Inflammatory macrophage treated with lipopolysaccharide for 1 hour (primary cell): Measurements from ENCODE around the gene MOV10L1.

Source experiments
- DNase-seq, 2 donors: peaks; one replicate each; pipeline ENCODE4 v3.0.0-alpha.2; 2020 to 2022

The MOV10L1 gene

GRCh38 chr22:50089682-50090411 is at the start of gene MOV10L1:
TSS of gene MOV10L1 (plus strand) at chr22:50090006. CDS start at chr22:50090089, 83 bp downstream.
- DNase-seq: peak; percentile 28 to 74

DNA sequence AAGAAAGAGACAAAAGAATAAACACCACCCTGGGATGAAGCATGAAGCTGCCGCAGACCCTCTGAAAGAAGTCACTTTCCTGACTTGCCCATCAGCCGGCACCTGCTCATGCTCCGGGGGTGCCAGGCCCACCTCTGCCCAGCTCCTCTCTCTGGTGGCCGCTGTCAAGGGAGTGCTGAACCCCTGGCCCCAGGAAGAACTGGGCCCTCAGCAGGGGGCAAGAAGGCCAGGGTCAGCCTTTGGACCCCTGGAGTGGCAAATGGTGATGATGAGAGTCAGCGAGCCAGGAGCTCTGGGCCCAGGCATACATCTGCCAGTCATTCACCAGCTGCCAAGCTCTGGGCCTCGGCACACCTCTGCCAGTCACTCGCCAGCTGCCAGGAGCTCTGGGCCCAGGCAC is 49.1 kb upstream of the MOV10L1 start:
- DNase-seq: no peak

DNA sequence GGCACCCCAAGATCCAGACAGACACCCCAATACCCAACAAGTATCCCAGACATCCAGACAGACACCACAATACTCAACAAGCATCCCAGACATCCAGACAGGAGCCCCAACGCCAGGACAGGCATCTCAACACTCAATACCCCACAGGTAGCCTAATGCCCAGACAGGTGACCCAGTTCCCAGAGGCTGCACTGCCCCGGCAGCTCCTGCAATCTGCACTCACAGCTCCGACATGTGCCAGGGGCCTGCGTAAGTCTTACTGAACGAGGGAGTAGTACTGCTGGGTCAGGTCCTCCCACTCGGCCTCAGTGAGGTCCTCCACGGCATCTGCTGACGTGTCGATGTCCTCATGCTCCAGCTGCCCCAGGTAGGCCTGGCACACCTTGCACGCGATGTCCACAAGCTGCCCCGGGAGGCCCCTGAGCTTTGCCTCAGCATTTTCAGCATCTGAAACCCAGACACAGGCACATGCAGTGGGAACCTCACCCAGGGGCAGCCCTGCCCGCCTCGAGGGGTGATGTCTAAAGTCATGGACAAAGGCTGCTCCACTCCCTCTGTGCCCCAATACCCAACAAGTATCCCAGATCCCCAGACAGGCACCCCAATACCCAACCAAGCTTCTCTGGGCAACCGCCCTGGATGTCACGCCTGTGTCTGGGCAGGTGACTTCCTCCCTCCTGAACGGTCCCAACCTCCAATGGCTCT is 48.3 kb upstream of the MOV10L1 start:
- no peak for DNase-seq

GRCh38 chr22:50044485-50045118 is 45.2 kb upstream of the MOV10L1 start:
- no peak for DNase-seq

- no peak for DNase-seq
These were observed 44.4 kb upstream of the MOV10L1 start for GRCh38 chr22:50045211-50046018.

DNA sequence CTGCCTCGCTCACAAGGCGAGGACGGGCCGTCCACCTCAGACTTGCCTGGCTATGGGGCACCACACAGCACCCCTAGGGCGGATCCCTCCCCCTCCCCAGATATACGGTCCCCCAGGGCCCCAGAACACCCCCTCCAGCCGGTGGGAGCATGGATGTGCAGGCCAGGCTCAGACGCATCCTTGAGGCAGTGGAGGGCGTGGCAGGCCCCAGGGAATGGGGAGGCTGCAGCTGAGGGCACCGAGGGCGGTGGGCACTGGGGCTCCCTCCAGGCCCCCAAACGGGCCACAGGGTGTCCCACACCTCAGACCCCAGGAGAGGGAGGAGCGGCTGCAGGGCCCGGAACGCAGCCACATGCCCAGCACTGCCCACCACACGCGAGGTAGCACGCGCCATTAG is 43.8 kb upstream of the MOV10L1 start:
- DNase-seq: no peak

DNA sequence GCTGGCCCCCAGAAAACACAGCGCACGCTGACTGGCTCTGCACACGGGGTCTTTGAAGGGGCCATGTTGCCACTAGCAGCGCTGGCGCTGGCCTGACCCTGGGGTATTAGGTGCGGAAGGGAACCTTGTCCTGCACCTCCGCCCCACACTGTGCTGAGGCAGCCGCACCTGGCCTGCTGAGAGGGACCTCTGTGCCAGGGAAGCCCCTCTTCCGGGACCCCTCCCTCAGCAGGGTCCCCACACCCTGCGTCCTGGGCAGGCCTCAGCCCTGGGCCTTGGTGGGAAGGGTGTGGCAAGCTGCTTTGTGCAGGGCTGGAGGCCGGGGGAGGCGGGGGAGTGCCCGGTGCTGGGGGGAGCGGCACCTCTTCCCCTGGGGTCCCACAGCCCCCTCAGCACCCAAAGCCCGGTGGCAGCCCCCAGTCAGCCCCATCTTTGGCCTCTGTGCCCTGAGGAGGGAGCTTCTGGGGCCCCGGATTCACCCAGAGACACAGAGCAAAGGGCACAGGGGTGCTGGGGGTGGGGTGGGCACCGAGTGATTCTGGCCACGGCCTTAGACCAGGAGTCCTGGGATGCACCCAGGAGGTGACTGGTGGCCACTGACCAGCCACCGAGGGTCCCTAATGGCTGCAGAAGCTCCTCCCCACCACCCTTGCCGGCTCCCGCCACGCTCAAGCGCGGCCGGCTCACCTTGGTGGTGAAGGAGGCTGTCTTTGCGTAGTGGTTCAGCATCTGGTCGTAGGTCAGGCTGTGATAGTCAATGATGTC is 43.1 kb upstream of the MOV10L1 start:
- DNase-seq: no peak

DNA sequence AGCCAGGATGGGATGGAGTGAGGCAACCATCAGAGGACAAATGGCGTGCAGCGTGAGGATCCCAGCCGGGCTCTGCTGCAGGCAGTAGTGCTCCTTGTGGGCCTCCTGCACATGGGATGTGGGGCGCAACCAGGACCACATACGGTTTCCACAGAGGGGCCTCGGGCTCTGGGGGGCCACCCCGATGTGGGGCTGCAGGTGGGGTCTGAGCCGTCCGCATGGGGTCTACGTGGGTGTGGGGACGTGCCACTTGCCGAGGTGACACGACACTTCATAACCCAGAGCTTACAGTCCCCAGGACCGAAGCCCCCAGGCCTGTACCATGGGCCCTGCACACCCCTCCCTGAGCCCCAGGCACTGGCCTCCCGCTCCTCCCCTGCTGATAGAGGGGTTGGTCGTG is 42.5 kb upstream of the MOV10L1 start:
- DNase-seq: no peak

DNA sequence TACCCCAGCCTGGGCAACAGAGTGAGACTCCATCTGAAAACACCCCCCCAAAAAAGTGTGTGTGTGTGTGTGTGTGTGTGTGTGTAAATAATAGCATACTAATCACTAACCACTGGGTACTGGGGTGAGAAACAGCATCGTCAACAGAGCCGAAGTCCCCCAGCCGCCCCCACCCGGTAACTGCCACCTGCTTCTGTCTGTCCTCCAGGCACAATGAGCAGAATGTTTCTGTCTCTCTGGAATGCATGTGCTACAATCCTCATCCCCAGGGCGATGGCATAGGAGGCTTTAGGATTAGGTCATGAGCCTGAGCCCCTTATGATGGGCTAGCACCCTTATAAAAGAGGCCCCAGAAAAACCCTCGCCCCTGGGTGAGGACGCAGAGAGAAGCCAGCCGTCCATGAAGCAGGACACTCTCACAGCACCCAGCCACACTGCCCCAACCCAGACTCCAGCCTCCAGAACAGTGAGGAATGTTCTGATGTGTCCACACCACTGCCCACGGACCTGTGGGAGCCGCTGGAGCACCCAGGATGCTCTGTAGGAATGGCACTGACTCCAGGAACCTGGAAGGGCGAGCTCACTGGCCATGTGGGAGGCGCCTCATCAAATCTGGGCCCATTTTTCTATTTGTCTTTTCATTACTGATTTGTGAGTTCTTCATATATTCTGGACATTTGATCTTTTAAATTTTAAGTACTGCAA is 41.6 kb upstream of the MOV10L1 start:
- DNase-seq: no peak

DNA sequence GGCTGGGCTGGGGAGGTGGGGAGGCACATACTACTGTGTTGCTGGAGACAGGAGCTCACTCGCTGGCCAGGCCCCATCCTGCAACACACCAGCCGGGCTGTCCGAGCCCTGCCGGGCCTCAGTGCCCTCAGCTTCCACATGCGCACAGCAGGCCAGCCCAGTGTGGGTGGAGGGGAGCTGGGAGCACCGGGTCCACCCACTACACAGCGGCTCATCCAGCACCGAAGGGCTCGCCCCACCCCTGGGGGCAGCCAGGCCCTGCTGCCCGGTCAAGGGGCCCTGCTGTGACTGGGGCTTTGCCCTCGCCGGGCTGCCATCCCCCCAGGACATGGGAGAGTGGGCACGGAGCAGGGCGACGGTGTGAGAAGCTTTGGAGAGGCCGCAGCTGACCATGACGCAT is 41.0 kb upstream of the MOV10L1 start:
- no peak for DNase-seq

DNA sequence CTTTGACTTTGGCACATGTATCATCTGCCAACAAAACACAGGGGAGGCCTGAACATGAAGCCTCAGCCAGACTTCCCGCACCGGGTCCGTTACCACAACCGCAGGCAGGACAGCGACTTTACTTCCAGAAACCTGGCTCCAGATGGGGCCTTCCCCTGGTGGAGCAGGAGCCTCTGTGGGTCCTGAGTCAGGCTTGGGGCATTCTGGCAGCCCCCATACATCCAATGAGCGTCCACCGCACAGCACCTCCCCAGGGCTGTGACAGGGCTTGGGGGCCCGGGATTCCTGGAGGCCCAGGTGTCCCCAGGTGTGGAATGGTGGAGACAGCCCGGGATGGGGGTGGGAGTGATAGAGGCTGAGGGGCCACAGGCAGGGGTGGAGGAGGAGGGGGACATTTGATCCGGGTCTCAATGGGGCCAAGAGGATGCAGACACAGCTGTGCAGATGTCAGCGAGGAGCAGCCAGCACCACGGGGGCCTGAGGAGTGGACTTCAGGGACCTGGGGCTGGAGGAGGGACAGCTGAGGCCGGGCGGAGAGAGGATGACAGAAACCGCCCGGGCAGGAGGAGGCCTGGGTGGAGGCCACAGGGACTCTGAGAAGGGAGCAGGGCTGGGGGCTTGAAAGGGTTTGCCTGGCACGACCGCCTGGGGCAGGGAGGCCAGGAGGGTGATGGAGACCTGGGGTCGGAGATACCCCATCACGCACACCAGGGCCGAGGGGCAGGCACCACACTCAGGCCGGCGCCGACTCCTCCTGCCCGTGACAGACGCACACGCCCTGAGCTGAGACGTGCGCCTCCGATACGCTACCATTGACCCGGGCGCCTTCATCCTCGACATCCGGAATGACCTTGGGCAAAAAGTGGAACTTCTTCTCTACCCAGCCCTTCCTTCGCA is 40.3 kb upstream of the MOV10L1 start:
- DNase-seq: no peak

DNA sequence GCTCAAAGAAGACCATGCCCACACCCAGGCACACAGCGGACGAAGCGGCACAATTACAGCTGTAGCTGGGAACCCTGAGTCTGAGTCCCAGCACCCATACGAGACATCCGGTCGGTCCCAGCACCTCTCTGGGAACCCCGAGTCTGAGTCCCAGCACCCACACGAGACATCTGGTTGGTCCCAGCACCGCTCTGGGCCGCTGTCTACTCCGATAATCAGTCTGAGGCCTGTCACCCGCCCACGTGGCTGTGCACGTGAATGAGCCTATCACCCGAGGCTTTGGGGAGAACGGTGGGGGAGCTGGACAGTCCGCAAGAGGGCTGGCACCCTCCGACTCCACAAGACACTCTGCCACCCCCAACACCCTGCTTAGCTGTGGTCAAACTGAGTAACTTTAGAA is 37.9 kb upstream of the MOV10L1 start:
- DNase-seq: no peak

DNA sequence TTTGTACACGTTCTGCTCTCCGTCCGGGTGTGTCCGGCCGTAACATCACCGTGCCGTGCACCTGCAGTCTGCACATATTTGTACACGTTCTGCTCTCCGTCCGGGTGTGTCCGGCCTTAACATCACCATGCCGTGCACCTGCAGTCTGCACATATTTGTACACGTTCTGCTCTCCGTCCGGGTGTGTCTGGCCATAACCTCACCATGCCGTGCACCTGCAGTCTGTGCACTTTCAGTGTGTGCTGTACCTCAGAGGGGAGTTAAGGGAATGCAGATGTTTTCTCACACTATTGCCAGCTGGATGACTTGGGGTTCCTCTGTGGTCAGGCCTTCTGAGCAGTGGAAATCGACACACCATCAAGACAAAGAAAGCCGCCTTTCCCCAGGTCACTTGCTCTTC is 35.9 kb upstream of the MOV10L1 start:
- DNase-seq: no peak

DNA sequence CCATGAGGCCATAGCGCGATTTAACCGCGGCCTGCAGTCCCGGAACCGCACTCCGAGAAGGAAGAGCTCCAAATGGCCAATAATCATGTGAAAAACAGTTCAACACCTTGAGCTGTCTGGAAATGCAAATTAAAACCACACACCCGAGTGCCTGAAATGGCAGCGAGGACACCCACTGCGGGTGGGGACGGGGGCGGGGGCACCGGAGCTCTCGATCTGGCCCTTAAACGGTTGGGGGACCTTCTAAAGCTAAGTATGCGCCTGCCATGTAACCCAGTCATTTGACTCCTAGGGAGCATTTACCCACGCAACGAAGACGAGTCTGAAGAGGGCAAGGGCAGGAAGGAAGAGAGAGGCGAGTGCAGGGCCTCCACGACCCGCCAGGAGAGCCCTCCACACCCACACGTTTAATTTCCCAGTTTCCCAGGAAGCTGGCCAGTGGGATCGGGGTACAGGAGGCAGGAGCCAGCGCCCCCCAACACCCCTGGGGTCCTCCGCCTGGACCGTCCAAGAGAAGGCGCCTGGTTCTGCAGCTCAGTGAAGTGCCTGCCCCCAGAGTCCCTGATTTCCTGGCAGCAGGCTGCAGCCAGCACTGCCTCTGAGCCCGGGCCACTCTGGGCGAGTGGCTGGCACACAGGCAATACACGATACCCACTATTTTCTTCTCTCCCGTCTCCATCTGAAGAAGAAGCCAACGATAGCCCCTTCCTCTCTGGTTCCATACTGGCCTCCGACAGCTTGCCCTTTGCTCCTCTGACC is 33.4 kb upstream of the MOV10L1 start:
- no peak for DNase-seq

GRCh38 chr22:50057278-50058060 is 32.3 kb upstream of the MOV10L1 start:
- DNase-seq: no peak

- DNase-seq: no peak
These were observed 31.5 kb upstream of the MOV10L1 start, which contains the start of gene TTLL8 for GRCh38 chr22:50058061-50058905. TSS of gene TTLL8 (minus strand) at chr22:50058298.

- no peak for DNase-seq
These were observed 30.6 kb upstream of the MOV10L1 start for GRCh38 chr22:50058906-50059880.
